ENCODE measurements around the gene RAB24.

RAB24 gene

DNA sequence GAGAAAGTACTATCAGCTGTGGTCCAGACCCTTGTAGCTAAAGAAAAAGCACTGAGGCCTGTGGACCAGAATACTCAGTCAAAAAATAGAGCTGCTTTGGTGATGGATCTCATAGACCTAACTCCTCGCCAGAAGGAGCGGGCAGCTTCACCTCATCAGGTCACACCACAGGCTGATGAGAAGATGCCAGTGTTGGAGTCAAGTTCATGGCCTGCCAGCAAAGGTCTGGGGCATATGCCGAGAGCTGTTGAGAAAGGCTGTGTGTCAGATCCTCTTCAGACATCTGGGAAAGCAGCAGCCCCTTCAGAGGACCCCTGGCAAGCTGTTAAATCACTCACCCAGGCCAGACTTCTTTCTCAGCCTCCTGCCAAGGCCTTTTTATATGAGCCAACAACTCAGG is 8.9 kb downstream of the RAB24 start:
- DNase-seq (ENCODE audit: low read depth), result no peak
- TF ChIP-seq, protein P1, sequence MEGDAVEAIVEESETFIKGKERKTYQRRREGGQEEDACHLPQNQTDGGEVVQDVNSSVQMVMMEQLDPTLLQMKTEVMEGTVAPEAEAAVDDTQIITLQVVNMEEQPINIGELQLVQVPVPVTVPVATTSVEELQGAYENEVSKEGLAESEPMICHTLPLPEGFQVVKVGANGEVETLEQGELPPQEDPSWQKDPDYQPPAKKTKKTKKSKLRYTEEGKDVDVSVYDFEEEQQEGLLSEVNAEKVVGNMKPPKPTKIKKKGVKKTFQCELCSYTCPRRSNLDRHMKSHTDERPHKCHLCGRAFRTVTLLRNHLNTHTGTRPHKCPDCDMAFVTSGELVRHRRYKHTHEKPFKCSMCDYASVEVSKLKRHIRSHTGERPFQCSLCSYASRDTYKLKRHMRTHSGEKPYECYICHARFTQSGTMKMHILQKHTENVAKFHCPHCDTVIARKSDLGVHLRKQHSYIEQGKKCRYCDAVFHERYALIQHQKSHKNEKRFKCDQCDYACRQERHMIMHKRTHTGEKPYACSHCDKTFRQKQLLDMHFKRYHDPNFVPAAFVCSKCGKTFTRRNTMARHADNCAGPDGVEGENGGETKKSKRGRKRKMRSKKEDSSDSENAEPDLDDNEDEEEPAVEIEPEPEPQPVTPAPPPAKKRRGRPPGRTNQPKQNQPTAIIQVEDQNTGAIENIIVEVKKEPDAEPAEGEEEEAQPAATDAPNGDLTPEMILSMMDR (IDR thresholded peaks at IDR 0.05; ENCODE audit: control insufficient read depth, insufficient read depth, low read depth, low read length, missing control alignments), result no peak
- no peak overlapping the region for H3K4me3 ChIP-seq (ENCODE audit: control insufficient read depth, low read depth, low read length)

DNA sequence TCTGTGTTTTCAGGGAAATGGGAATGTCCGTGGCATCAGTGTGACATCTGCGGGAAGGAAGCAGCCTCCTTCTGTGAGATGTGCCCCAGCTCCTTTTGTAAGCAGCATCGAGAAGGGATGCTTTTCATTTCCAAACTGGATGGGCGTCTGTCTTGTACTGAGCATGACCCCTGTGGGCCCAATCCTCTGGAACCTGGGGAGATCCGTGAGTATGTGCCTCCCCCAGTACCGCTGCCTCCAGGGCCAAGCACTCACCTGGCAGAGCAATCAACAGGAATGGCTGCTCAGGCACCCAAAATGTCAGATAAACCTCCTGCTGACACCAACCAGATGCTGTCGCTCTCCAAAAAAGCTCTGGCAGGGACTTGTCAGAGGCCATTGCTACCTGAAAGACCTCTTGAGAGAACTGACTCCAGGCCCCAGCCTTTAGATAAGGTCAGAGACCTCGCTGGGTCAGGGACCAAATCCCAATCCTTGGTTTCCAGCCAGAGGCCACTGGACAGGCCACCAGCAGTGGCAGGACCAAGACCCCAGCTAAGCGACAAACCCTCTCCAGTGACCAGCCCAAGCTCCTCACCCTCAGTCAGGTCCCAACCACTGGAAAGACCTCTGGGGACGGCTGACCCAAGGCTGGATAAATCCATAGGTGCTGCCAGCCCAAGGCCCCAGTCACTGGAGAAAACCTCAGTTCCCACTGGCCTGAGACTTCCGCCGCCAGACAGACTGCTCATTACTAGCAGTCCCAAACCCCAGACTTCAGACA is 9.5 kb downstream of the RAB24 start:
- TF ChIP-seq, protein P1 (IDR thresholded peaks at IDR 0.05; ENCODE audit: control insufficient read depth, insufficient read depth, low read depth, low read length, missing control alignments), result no peak
- H3K4me3 ChIP-seq (ENCODE audit: control insufficient read depth, low read depth, low read length), result no peak overlapping the region
- no peak for DNase-seq (ENCODE audit: low read depth)

DNA sequence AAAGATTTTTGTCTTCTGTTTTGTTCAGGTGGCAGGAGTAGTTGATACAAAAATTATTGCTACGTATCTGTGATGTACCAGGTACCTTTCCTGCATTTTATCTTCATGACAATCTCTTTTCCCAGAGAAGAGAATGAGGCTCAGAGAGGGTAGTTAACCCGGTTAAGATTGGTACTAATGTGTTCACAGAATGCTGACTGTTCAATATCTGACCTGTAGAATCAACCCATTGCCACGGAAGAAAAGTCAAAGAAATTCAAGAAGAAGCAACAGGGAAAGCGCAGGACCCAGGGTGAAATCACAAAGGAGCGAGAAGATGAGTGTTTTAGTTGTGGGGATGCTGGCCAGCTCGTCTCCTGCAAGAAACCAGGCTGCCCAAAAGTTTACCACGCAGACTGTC is 11.8 kb downstream of the RAB24 start:
- H3K4me3 ChIP-seq (ENCODE audit: control insufficient read depth, low read depth, low read length), result no peak overlapping the region
- TF ChIP-seq, protein P1 (IDR thresholded peaks at IDR 0.05; ENCODE audit: control insufficient read depth, insufficient read depth, low read depth, low read length, missing control alignments), result no peak
- DNase-seq (ENCODE audit: low read depth), result no peak

DNA sequence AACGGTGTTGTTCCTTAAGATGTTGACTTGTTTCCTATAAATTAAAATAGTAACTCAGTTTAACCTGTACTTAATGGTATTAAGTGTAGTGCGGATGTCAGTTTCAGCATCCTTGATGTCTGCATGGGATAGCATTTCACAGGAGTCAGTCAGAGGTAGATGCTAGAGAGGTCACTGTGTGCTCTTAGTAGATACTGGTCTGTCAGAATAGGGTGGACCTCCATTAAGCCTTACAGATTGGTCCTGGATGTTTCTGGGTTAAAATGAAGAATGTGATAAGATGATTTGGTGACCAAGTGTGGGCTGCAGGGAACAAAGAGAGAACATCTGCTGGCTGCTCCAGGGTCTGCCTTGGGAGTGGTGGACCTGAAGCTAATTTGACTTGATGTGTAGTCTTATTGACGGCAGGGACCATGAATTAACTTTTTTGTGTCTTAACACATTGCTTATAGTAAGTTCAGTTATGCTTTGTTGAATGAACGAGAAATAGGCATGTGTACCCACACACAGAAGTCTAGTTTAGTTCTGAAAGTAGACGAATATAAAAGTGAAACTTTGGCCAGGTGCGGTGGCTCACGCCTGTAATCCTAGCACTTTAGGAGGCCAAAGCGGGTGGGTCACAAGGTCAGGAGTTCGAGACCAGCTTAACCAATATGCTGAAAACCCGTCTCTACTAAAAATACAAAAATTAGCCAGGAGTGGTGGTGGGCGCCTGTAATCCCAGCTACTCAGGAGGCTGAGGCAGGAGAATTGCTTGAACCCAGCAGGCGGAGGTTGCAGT is 12.5 kb downstream of the RAB24 start:
- TF ChIP-seq, protein P1 (IDR thresholded peaks at IDR 0.05; ENCODE audit: control insufficient read depth, insufficient read depth, low read depth, low read length, missing control alignments), result no peak
- H3K4me3 ChIP-seq (ENCODE audit: control insufficient read depth, low read depth, low read length), result no peak overlapping the region
- no peak for DNase-seq (ENCODE audit: low read depth)

DNA sequence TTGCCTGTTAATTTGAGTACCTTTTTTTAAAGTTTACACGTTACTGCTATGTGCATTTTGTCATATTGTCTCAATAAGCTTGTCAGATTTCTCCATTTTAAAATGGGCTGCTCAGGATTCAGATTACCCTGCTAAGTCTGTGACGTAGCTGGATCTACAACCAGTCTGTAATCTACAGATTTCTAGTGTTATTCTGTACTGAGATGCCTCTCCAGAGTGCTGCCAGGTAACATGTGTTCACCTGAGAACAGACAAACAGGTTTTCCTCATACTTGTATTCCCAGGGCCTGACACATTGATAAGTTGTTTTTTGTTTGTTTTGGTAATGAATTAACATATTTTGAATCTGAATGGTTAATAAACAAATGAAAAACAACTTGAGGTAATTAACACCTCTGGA is 15.3 kb downstream of the RAB24 start:
- TF ChIP-seq, protein P1 (IDR thresholded peaks at IDR 0.05; ENCODE audit: control insufficient read depth, insufficient read depth, low read depth, low read length, missing control alignments), result no peak
- H3K4me3 ChIP-seq (ENCODE audit: control insufficient read depth, low read depth, low read length), result no peak overlapping the region
- DNase-seq (ENCODE audit: low read depth), result no peak

DNA sequence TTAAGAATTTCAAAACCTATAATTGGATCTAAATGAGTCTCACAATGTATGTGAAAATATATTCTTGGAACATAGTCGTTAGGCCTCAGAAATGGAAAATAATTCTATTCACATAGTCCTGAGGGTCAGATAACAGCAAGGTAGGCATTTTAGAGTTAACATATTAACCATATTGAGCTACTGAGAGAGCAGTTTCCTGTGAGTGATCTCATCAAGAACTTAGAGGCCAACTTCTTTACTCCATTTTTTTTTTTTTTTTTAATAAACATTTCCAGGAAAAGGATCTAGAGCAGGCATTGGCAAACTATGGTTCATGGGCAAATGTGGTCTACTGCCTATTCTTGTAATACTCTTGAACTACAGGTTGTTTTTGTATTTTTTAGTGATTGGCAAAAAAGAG is 26.6 kb downstream of the RAB24 start:
- TF ChIP-seq, protein P1 (IDR thresholded peaks at IDR 0.05; ENCODE audit: control insufficient read depth, insufficient read depth, low read depth, low read length, missing control alignments), result no peak
- no peak for DNase-seq (ENCODE audit: low read depth)

More for the DNA sequence above, 26.6 kb downstream of the RAB24 start:
- no peak overlapping the region for H3K4me3 ChIP-seq (ENCODE audit: control insufficient read depth, low read depth, low read length)
